ENCODE data around the gene STMN1.
A peak's percentile ranks its signal among the peaks of the same experiment; 100 is the strongest.

Gene STMN1

DNA sequence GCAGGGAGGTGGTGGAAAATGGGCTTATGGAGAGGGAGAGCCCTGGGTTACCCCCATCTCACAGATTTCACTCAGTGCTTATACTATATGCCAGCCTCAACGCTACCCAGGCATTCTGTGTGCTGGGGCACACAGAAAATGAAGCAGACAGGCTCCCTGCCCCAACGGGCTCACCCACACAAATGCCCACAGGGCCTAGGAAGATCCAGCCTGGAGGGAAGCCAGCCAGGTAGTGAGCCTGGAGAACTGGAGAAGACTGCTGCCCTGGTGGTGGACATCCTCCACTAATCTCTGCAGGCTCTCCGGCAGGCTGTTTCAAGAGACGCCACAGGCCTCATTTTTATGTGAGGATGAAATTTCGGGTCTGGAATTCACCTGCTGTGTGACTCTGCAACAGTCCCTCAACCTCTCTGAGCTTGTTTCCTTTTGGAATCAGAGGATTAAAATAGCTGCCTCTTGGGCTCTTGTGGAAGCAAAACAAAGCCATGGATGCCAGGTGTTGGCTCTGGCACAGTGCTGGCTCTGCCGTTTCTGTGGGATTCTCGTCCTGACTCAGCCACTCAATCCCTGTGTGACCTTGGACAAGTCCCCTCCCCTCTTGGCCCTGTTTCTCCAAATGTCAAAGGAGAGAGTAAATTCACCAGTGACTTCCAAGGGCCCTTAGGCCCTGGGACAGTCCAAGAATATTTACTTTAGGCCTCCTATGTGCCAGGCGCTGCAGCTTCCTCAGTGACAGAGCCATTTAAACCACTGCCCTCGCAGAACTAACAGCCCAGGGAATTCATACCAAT is 34.3 kb downstream of the STMN1 start:
- H3K27ac ChIP-seq: peak overlapping the region; percentile 72
- TF ChIP-seq ZFX (IDR thresholded peaks at IDR 0.05): no peak
- TF ChIP-seq, protein P1, sequence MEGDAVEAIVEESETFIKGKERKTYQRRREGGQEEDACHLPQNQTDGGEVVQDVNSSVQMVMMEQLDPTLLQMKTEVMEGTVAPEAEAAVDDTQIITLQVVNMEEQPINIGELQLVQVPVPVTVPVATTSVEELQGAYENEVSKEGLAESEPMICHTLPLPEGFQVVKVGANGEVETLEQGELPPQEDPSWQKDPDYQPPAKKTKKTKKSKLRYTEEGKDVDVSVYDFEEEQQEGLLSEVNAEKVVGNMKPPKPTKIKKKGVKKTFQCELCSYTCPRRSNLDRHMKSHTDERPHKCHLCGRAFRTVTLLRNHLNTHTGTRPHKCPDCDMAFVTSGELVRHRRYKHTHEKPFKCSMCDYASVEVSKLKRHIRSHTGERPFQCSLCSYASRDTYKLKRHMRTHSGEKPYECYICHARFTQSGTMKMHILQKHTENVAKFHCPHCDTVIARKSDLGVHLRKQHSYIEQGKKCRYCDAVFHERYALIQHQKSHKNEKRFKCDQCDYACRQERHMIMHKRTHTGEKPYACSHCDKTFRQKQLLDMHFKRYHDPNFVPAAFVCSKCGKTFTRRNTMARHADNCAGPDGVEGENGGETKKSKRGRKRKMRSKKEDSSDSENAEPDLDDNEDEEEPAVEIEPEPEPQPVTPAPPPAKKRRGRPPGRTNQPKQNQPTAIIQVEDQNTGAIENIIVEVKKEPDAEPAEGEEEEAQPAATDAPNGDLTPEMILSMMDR (conservative IDR thresholded peaks at IDR 0.05): no peak

DNA sequence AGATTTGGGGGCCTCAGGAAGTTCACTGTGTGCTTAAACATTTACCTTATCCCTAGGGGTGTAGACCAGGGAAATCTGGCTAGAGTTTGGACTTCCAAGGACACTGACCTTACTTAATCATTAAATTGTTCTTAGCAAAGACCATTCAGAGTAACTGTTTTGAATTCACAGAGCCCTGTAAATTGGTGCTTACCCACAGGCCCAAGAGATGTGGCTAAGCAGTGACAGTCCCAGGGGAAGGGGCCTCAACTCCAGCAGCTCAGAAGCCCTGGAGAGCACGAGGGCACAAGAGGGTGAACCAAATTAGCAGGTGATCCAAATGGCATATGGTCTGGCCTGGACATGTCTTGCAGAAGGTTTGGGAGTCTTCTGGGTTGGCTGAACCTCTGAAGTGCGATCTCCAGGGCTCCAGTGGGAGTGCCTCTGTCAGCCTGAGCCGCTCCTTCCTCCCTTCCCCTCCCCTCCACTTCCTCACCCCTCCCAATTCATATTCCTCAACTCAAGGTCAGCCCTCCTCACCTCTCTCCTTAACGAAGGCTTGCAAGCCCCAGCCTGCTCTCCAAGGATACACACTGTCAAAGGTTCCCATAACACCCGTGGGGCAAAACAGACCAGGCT is 35.0 kb downstream of the STMN1 start:
- H3K27ac ChIP-seq: peak overlapping the region; percentile 72
- TF ChIP-seq ZFX (IDR thresholded peaks at IDR 0.05): no peak
- TF ChIP-seq, protein P1 (conservative IDR thresholded peaks at IDR 0.05): no peak

DNA sequence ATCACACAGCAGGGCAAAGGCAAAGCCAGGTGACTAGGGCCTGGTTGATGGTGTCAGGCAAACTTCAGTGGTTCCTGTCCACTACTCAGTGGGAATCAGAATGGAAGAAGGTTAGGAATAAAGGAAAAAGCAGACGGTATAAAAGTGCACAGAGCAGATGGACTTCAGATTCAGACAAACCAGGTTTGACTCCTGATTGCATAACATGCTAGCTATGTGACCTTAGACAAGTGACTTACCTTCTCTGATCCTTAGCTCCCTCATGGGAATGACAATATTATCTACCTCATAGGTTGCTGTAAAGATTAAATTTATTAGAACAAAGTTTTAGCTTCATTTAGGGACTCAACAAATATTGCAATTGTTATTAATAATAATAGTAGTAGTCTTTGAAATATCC is 35.6 kb downstream of the STMN1 start:
- TF ChIP-seq ZFX (IDR thresholded peaks at IDR 0.05): no peak
- TF ChIP-seq, protein P1 (conservative IDR thresholded peaks at IDR 0.05): no peak
- no peak overlapping the region for H3K27ac ChIP-seq

DNA sequence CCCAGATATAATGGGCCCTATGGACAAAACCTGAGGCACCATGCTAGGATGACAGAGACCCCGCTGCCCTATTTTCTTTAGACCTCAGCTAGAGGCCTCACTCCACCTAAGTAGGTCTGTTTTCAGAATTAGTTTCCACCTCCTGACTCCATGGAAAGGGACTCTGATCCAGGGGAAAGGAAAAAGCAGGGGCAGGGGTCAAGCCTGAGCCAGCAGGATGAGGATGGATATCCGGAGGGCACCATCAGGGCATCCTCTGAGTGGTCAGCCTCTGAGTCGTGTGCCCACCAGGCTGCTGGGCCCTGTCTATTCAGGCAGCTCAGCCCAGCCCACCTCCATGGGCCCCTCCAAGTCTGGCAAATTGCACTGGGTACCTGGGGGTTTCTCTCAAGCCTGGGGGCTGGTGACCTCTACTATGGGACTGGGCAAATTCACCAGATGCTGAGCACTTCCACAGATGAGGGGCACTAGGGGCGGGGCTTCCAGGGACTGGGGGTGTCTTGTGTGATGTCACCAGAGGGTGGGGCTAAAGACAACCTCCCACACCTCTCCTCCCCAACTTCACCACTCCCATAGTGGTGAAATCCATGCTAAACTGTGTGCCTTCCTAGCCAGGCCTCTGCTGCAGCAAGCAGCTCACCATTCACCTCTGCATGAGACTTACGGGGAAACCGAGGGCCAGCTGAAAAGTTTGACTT is 36.2 kb downstream of the STMN1 start:
- no peak overlapping the region for H3K27ac ChIP-seq
- TF ChIP-seq ZFX (IDR thresholded peaks at IDR 0.05): no peak
- TF ChIP-seq, protein P1 (conservative IDR thresholded peaks at IDR 0.05): no peak

DNA sequence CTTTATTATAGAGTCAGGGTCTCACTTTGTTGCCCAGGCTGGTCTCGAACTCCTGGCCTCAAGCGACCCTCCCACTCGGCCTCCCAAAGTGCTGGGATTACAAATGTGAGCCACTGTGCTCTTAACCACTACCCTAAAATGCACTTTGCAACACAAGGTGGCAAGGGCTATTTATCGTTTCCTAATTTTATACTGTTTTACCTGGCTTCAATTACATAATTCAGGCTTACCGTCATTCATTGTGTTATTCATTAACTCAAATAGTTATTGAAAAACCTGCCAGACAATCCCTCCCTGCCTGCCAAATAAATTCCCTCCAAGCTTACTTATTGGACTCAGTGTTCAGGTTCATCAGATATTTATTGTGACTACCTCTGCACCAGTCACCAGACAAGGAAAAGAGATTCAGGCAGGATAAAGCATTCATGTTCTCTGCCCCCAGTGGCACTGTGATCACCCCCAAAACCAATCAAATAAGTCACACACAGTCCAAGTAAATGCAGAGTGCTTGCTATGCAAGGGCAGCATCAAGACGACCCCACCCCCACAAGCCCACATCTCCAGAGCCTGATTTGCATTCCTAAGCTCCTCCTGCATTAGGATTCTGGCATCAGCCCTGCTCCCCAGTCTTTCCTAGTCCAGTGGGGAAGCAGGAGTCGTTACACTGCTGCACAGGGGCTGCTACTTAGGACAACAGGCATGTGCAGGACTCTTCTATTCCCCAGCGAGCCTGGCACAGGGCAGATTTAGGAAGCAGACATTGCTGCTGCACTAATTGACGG is 38.8 kb downstream of the STMN1 start:
- no peak overlapping the region for H3K27ac ChIP-seq
- TF ChIP-seq ZFX (IDR thresholded peaks at IDR 0.05): no peak
- TF ChIP-seq, protein P1 (conservative IDR thresholded peaks at IDR 0.05): no peak

DNA sequence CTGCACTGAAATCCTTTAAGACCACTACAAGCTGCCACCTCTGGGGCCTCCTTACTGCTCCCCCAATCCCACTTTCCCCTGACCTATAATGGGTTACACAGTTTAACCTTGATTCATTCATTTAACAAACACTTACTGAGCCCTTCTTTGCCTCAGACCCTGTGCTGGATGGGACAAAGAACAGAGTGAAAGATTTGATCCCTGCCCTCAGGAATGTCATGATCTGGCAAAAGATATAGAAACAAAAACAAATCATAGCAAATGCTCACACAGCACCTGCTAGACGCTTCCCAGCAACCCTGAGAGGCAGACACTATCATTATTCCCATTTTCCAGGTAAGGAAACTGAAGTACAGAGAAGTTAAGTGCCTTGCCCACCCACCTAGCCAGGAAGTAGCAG is 39.9 kb downstream of the STMN1 start:
- TF ChIP-seq ZFX (IDR thresholded peaks at IDR 0.05): no peak
- TF ChIP-seq, protein P1 (conservative IDR thresholded peaks at IDR 0.05): no peak
- H3K27ac ChIP-seq: no peak overlapping the region
